Stimulated activated CD4-positive, alpha-beta T cell treated with anti-CD3 and anti-CD28 coated beads, Interleukin-1b, Interleukin-23, amount 100 ng/mL, for 4 hours (primary cell): Measurements from ENCODE around the gene GALNT18.

Experiments
- DNase-seq, 2 donors: peaks; one replicate each; pipeline ENCODE4 v3.0.0-alpha.2; 2020; ENCODE audit warnings: low read depth in 2 of 2

Gene GALNT18

DNA sequence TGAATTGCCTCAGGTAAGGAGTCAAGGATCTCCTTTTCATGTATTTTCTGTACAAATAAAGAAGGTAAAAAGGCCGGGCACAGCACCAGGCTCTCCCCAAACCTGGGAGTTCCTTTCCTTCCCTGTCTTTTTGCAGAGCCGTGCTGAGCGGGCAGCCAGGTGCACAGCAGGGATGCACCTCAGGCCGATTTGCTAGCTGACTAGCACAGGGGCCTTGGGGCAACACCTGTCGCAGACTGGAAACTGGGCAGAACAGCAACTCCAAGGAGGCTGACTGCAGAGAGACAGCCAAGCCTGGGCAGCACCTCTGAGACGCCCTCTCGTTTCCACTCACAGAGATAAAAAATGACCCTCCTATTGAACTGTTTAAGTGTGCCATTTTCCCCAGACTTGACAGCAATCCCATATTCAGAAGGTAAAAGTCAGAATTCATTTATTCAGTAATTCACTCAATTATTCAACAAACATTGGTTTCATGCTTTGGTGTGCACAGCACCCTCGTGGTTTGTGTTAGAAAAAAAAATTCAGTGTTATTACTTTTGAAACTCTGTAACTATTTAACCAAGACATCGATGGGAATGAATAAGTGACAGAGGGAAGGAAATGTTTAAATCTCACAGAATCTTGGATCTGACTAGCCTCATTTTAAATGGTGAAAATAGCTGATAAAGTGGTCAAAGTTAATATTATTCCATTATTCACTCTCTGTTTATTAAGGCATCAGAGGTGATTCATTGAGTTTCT is 120.9 kb downstream of the GALNT18 start:
- DNase-seq, result no peak

DNA sequence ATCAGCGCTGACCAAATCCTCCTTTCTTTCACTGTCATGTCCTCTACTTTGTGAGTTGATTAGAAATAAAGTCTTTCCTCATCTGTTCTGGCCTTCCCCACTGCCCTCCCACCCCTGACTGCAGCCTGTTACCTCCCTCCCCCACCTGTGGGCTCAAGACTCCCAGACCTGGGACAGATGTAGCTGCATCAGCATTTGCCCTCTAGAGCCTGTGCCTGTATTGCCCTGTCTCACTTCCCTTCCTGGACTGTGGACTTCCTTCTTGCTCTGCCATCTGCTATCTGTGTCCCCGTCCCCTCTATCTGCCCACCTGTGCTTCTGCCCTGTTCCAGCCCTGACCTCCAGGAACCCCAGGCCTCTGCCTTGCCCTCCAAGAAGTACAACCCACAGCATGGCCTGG is 122.5 kb downstream of the GALNT18 start:
- DNase-seq, result no peak

DNA sequence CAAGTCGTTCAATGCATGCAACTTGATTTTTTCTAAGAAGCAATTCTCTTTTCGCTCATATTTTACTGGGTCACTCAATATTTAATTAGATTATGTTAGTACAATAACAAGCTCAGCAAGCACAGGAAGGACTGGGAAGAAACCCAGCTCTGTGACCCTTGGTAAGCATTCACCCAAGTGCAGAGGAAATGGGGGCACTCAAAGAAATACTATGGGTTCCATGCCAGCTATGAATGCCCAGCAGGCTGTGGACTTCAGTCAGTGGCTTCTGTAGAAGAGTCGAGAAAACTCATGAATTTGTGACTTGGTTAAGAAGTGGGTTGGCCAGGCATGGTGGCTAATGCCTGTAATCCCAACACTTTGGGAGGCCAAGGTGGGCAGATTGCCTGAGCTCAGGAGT is 123.6 kb downstream of the GALNT18 start:
- DNase-seq, result no peak

DNA sequence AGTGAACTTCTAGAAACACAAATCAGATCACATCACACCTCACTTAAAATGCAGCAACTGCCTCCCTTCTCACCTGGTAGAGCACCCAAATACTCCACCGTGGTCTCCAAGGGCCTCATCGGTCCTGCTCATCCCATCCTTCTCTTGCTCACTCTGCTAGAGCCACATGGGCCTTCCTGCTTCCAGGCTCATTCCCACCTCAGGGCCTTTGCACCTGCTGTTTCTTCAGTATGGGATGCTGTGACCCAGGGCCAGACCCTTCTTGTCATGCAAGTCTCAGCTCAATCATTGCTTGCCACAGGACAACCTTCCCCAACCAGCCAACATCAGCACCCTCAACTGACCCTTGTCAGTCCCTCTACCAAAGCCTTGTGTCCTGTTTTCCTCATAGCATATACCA is 124.9 kb downstream of the GALNT18 start:
- DNase-seq, result no peak

DNA sequence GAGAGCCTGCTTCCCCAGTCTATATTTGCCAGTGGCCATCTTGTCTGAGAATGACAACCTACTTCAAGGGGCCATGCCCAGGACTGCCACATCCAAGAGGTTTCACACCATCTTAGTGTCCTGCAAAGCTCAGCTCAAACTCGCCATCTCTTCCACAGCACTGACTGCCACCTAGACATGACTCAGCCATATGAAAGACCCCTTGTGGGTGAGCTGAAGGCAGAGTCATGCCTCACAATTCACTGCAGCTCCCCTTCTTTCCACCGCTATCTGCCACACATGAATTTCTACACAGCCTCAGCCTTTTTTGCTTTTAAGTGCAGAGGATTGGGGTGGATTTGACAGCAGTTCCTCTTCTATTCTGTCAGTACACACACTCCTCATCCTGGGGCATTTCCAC is 127.5 kb downstream of the GALNT18 start:
- no peak for DNase-seq

DNA sequence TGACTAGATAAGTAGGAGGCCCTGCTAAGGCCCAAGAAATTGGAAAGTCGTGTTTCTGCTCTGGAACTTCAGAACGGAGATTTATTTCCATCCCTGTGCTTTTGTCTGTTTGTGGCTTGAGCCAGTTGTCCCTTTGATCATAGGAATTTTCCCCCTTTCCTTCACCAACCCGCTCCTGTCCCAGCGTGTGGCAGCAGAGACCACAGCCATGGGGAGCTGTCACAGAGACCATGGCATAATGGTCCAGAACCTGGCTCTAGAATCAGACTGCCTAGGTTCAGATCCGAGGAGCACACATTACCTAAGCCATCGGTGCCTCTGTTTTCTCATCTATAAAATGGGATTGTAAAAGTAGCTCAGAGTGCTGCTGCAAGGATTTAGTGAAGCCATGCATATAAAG is 128.1 kb downstream of the GALNT18 start:
- DNase-seq, result no peak

DNA sequence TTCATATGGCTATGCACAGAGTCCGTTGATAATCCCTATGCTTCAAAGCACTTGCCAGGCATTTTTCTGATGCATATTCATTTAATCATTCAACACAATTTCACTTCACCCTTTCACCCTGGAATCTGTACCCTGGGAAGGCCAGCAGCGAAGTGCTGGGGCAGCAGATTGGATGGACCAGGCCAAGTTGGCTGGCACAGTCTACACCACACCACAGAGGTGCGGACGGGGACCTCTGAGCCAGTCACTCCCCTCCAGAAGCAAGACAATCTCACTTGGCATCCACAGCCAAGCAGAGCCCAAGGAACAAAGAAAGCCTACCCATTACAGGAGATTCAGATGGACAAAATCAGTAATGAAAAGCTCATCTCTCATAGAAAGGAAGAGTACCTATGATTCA is 130.2 kb downstream of the GALNT18 start:
- no peak for DNase-seq

DNA sequence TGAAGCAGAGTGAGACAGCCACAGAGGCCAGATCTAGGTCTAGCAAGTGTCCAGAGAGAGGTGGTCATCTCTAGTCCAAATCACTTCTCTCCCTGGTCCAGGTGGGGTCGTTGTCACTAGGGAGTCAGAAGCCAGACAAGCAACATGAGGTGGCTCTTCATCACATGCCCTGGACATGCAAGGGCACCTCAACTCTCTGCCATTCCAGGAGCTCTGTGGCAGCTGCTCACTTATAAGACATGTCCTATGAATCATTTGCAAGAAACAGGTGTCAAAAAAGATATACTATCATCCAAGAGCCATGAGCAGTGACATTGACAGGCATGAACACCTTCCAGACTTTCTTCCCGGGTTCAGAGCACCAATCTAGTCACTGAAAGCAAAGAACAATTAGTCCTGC is 130.8 kb downstream of the GALNT18 start:
- no peak for DNase-seq

DNA sequence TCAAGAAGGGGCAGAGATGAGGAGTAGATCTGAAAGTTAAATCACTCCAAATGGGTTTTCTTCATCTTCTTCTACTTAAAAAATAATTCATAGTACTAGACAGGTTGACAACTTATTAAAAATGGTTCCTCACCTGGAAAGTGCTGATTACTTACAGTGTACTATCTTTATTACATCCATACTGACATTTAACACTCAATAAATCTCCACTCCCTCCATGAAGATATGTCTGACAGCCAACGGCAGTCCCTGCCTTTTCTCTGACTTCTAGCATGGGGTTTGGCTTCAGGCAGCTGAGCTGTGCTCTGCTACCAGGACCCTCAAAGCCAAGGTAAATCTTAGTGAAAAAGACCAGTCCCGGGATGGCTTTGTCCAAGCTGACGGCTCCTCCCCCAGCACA is 135.4 kb downstream of the GALNT18 start:
- DNase-seq, result no peak

DNA sequence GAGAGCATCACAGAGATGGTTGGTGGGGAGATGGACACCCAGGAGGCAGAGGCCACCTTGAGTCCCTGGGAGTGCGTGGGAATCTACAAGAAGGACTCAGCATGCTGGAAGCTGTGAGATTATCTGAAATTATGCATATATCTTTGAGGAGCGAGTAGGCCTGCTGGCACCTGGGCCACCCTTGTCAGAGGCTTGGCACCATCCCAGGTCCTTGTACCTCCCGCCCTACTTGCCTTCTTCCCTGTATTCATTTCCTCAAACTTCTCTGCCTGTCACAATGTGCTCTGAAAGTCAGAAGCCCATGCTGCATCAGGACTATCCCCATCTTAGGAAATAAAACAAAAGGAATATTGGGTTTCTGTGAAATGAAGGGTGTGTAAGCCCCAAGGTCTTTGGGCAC is 135.8 kb downstream of the GALNT18 start:
- DNase-seq, result no peak

DNA sequence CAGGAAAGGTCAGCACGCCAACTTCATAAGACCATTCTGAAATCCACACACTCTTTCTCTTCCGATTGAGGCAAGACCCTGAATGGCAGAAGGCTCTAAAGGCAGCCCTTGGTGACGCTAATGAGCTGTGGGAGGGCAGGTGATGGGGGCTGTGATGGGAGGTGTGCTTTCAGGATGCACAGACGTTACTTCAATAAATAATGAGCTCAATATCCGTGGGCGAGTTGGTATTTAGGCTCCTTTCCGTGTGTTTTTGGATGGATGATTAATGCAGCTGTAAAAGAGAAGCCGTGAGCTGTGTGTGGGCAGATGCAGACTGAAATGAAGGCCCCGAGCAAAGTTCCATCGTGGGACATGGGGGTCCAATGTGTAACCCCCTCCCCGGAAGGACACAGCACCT is 138.2 kb downstream of the GALNT18 start:
- DNase-seq, result no peak

DNA sequence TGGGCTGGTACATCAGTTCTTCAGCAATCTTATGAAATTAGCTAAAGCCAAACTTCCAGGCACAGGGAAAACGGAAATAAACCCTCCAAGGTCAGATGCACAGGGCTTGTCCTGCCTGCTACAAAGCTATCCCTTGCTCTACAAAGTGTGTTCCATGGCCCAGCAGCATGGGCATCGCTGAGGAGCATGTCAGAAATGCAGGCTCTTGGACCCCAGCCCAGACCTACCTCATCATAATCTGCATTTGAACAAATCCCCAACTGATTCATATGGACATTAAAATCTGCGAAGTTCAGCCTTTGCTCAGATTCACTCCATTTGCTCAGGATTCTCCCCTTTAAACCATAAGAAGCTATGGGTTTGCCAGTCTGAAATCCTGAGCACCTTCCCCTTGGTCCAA is 139.1 kb downstream of the GALNT18 start:
- DNase-seq, result no peak

DNA sequence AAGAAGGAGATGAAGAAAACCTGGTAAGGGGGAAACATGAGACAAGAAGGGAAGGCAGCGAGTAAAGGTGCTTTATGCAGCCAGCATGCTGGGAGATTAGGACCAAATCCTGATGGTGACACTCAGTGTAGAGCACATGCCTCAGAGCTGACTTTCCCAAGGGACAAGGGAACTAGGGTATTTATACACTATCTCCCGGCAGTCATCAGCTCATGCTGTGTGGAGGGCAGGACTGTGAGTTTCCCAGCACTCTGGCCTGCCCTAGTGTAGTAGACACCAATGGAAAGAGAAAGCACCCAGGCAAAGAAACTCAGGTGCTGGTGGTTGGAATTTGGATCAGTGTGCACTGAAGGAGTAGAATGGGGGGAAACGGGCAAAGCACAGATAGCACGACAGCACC is 140.4 kb downstream of the GALNT18 start:
- no peak for DNase-seq

DNA sequence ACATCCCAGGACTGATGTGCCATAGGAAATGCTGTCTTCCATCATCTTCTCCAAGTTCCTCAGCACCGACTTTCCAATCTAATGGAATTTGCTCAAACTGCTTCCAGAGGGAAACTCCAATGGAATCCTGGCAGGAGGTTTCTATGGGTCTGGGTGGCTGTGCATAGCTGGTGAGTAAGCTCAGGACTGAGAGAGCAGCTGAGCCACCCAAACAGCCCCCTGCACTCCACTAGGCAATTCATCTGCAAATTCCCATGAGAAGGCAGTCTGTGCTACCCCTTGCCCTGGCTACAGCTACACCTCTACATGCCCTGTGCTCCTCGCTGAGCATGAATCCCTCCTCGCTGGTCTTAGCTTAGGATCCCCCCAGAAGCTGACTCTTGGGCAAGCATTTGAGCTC is 140.8 kb downstream of the GALNT18 start:
- DNase-seq, result no peak

DNA sequence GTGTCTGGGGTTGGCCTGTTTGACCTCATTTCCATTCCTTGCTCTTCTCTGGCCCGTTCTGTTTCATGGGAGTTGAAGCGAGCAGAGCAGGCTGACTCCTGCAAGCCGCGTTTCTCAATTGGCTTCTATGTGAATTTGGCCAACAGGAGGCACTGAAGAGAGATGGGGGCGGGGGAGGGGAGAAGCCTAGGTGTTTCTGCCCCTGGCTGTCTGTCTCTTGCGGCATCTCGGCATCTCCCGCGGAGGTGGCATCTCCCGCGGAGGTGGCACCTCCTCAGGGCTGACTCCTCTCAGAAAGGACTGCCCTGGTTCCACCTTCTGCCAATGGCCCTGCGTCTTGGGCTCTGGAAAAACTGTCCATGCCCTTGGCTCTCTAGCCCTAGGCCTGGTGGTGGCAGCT is 143.1 kb downstream of the GALNT18 start:
- DNase-seq, result no peak

DNA sequence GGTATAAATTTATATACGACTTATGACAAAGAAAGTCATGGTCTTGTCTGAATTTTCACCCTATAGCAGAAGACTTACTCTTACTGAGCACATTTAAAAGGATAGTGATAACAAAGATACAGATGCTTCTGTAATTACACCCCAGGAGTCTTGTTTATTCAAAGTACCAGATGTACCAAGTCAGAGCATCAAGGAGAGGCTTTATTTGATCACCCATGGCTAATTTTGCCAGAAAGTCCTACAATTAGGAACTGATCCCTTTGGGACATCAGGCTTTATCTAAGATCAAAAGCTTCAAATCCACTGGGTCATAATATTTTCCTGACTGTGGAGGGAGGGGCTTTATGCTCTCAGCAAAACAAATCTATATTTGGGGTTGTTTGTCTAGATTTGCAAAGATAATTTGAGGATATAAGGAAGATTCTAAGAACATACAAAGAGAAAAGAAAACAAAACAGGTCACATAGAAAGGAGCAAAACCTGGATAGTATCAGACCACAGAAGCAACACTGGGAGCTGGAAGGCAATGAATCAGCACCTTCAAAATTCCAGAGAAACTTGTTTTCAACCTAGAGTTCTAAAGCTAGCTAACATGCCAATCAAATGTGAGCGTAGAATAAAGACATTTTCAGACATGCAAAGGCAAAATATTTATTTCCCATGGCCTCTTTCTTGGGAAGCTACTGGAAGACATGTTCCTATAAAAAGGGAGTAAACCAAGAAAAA is 143.9 kb downstream of the GALNT18 start:
- no peak for DNase-seq

DNA sequence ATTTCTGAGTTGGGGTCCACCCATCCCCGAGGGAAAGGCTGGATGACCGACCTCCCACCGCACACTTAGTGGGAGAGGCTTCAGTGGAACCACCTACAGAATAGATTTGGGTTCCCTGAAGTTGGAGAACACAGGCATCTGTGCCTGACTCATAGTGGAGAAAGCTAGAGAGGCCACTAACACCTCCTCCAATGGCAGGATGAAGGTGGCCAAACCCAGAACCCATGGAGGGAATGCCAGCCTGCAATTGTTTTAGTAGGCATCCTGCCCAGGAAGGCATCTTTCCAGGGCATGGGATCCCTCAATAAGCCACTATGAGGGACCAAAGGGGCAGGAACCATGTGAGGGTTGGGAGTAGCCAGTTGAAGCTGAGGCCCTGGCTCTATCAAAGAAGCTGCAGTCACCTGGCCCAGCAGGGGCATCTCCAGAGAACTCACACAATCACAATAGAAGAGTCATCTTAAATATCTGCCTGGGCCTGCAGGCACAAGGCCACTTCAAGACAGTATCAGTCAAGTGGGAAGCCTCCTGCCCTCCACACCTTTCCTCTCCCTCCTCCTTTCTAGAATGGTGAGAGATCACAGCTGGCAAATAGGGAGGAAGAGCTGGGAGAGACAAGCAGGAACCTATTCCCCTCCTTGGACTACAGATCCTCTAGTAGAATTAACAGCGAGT is 144.7 kb downstream of the GALNT18 start:
- DNase-seq, result no peak

DNA sequence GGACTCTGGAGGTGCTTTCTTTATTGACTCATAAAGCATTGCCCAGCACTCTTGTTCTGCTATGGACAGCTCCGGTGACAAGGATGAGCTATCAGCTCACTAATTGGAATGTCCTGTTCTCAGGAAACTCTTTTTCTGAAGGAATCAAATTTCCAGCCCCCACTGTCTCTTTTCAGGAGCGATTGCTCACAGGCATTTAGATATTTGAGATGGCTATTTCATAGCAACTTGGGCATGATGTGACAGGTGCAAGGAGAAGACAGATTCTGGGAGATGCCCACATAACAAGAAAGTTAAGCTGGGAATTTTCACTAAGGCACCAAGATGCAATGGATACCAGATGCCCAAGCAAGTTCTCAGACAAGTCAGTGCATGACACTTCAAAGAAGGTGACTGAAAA is 145.3 kb downstream of the GALNT18 start:
- DNase-seq, result no peak

DNA sequence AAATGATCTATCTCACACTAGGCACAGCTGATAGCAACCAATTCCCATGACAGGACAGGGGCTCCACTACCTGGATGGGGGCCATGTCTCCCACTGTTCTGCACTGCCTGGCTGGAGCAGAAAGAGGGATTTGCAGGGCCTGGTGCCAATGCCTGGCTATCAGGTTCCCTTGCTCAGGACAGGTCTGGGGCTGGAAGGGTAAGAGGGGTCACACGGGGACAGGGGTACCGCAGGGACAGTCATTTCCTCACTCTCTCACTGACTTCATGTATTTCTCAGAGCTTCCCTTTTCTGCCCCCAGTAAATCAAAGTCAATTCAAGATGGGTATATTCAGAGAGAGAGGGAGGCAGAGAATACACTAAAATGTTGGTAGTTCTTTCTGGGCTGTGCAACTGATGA is 149.7 kb downstream of the GALNT18 start:
- no peak for DNase-seq

DNA sequence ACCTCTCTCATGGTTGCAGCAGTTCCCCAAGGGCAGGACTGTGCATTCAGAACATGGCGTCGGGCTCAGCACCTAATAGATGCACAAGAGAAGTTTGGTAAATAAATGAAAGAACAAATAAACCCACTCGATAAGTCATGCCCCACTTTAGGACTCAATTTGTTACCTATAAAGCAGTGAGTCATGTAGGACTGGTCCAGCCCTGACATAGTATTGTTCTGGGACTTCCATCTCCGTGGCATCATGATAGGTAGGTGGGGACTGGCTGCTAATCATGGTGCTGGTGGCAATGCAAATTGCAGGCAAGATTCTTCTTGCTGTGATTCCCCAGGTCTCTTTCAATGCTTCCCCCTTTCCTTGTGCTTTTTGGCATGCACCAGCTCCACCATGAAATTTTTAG is 150.6 kb downstream of the GALNT18 start:
- DNase-seq, result no peak

DNA sequence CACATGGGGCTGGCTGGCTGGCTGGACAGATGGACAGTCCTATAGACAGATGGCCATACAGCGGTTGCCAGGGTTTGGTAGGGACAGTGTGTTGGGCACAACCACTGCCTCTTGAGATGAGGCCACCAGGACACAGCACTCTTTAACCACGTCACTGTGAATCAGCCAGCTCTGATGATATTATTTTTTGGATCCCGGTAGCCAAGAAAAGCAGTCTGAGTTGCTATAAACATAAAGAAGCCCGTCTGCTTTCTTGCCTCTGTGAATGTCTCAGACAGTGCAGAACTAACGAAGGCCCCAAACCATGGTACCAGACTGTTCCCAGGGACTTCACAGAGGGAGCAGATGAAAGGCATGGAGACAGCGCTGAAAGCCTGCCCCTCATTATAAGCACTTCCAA is 152.9 kb downstream of the GALNT18 start:
- DNase-seq, result no peak

DNA sequence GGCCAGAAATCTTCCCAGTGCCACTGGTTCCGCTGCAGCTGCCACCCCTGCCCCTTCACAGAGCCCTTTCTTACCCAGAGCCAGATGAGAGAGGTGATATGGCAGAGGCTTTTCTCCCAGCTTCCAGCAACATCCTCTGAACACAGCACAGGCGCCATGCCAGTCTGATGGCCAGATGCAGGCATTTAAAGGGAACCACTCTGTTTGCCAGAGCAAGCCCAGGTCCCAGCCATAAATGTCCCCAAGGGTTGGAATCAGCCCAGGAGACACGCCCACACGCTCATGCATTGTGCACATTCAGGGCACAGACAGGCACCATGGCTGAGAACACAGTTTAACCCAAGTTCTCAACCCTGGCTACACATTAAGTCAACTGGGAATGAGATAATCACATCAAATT is 154.5 kb downstream of the GALNT18 start:
- no peak for DNase-seq

DNA sequence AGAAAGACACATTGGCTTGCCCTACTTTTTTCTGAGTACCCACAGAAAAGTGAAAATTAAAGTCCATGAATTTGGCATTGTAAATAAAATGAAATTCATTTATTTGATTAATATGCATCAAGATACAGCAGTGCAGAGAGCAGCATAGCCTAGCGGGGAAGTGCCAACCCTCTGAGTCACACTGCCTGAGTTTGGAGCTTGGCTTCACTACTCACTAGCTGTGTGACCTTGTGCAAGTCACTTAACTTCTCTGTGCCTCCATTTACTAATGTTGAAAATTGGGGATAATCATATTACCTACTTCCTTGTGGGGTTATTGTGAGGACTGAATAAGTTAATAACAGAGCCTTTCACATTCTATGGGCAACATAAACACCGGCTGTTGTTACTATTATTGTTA is 157.2 kb downstream of the GALNT18 start:
- DNase-seq, result no peak
